HEK293 (cell line): ENCODE results near the gene RPN2.

Experiments
- CTCF ChIA-PET: fragments of 350-600 bp; formaldehyde crosslinking; extraction: SDS; loops from one replicate; lab custom pipeline; 2021; ENCODE audit warnings: antibody characterized with exemption; lab: Yijun Ruan, JAX
- POLR2A ChIA-PET: fragments of 300-600 bp; formaldehyde crosslinking; extraction: SDS; loops from one replicate; lab custom pipeline; 2020; ENCODE audit warnings: antibody characterized with exemption, inconsistent platforms; lab: Yijun Ruan, JAX
- H3K27ac ChIP-seq: fragments of 200-500 bp; sonication (Bioruptor generic); 2 replicates; pipeline ENCODE4 v1.5.1; 2014; ENCODE audit warnings: low read depth, low read length, control low read depth, inconsistent platforms; ENCODE audit errors: extremely low read depth
- H3K36me3 ChIP-seq, 2 experiments: fragments of 200-500 bp in 1 of 2; sonication (Bioruptor generic) in 1 of 2; 1 replicate in 1 of 2; 2 replicates in 1 of 2; pipeline ENCODE4 v1.5.1; 2014 to 2017; ENCODE audit warnings: inconsistent platforms in 2 of 2, low read length in 2 of 2; ENCODE audit not compliant: control insufficient read depth in 2 of 2, insufficient read depth in 1 of 2
- H3K4me1 ChIP-seq: fragments of 200-500 bp; sonication (Bioruptor generic); 2 replicates; pipeline ENCODE4 v1.5.1; 2014; ENCODE audit warnings: mild to moderate bottlenecking, low read length, inconsistent platforms; ENCODE audit not compliant: control insufficient read depth, insufficient read depth
- H3K4me3 ChIP-seq: 2 replicates; pipeline ENCODE4 v1.5.1; 2011; ENCODE audit warnings: low read depth, mild to moderate bottlenecking, control low read depth, low read length, moderate library complexity
- H3K9me3 ChIP-seq: fragments of 200-500 bp; sonication (Bioruptor generic); 2 replicates; pipeline ENCODE4 v1.5.1; 2014; ENCODE audit warnings: low read depth, low read length, inconsistent platforms; ENCODE audit not compliant: control insufficient read depth, insufficient read depth
- AEBP2 ChIP-seq: fragments of 450-650 bp; formaldehyde crosslinking; IDR thresholded peaks from 2 replicates; pipeline ENCODE4 v1.5.1; 2016; ENCODE audit warnings: missing biosample characterization, missing genetic modification characterization, borderline replicate concordance
- BCL11B ChIP-seq: fragments of 450-650 bp; formaldehyde crosslinking; IDR thresholded peaks from 2 replicates; pipeline ENCODE4 v1.5.1; 2016; ENCODE audit warnings: low read depth, missing biosample characterization, missing genetic modification characterization
- KLF10 ChIP-seq: fragments of 450-650 bp; IDR thresholded peaks from 2 replicates; pipeline ENCODE4 v1.5.1; 2018; ENCODE audit warnings: missing biosample characterization, mild to moderate bottlenecking, missing genetic modification characterization
- KLF16 ChIP-seq: fragments of 450-650 bp; formaldehyde crosslinking; IDR thresholded peaks from 2 replicates; pipeline ENCODE4 v1.5.1; 2017; ENCODE audit warnings: missing biosample characterization, missing genetic modification characterization
- KLF17 ChIP-seq: fragments of 450-650 bp; formaldehyde crosslinking; IDR thresholded peaks from 2 replicates; pipeline ENCODE4 v1.5.1; 2016; ENCODE audit warnings: missing biosample characterization, missing genetic modification characterization
- SCRT1 ChIP-seq: fragments of 450-650 bp; formaldehyde crosslinking; IDR thresholded peaks from 2 replicates; pipeline ENCODE4 v1.5.1; 2016; ENCODE audit warnings: missing biosample characterization, missing genetic modification characterization, borderline replicate concordance
- TSHZ1 ChIP-seq: fragments of 450-650 bp; formaldehyde crosslinking; IDR thresholded peaks from 2 replicates; pipeline ENCODE4 v1.5.1; 2016; ENCODE audit warnings: missing biosample characterization, missing genetic modification characterization, borderline replicate concordance
- ZBTB21 ChIP-seq: fragments of 450-650 bp; formaldehyde crosslinking; IDR thresholded peaks from 2 replicates; pipeline ENCODE4 v1.5.1; 2017; ENCODE audit warnings: missing biosample characterization, missing genetic modification characterization
- ZBTB44 ChIP-seq: fragments of 450-650 bp; IDR thresholded peaks from 2 replicates; pipeline ENCODE4 v1.5.1; 2018; ENCODE audit warnings: missing biosample characterization, mild to moderate bottlenecking, missing genetic modification characterization
- ZBTB49 ChIP-seq: fragments of 450-650 bp; formaldehyde crosslinking; IDR thresholded peaks from 2 replicates; pipeline ENCODE4 v1.5.1; 2016; ENCODE audit warnings: missing biosample characterization, missing genetic modification characterization, low read depth
- ZFP3 ChIP-seq: fragments of 450-650 bp; formaldehyde crosslinking; IDR thresholded peaks from 2 replicates; pipeline ENCODE4 v1.5.1; 2016; ENCODE audit warnings: low read depth, missing biosample characterization, missing genetic modification characterization
- ZNF239 ChIP-seq: fragments of 450-650 bp; formaldehyde crosslinking; IDR thresholded peaks from 2 replicates; pipeline ENCODE4 v1.5.1; 2016; ENCODE audit warnings: missing biosample characterization, missing genetic modification characterization
- ZNF302 ChIP-seq: fragments of 450-650 bp; formaldehyde crosslinking; IDR thresholded peaks from 2 replicates; pipeline ENCODE4 v1.5.1; 2016; ENCODE audit warnings: missing biosample characterization, missing genetic modification characterization, low read depth
- ZNF362 ChIP-seq: fragments of 450-650 bp; formaldehyde crosslinking; IDR thresholded peaks from 2 replicates; pipeline ENCODE4 v1.5.1; 2016; ENCODE audit warnings: missing biosample characterization, missing genetic modification characterization
- ZNF488 ChIP-seq: fragments of 450-650 bp; formaldehyde crosslinking; IDR thresholded peaks from 2 replicates; pipeline ENCODE4 v1.5.1; 2016; ENCODE audit warnings: missing biosample characterization, missing genetic modification characterization
- ZNF549 ChIP-seq: fragments of 450-650 bp; IDR thresholded peaks from 2 replicates; pipeline ENCODE4 v1.5.1; 2018; ENCODE audit warnings: missing biosample characterization, missing genetic modification characterization, mild to moderate bottlenecking, inconsistent platforms, moderate library complexity
- ZNF76 ChIP-seq: fragments of 450-650 bp; formaldehyde crosslinking; IDR thresholded peaks from 2 replicates; pipeline ENCODE4; 2016; ENCODE audit warnings: low read depth, missing biosample characterization, missing genetic modification characterization, borderline replicate concordance
- ZNF830 ChIP-seq: fragments of 450-650 bp; IDR thresholded peaks from 2 replicates; pipeline ENCODE4 v1.5.0; 2018; ENCODE audit warnings: missing biosample characterization, missing genetic modification characterization, low read depth, mild to moderate bottlenecking, moderate library complexity
- ZSCAN4 ChIP-seq: fragments of 450-650 bp; formaldehyde crosslinking; IDR thresholded peaks from 2 replicates; pipeline ENCODE4 v1.5.1; 2017; ENCODE audit warnings: missing biosample characterization, missing genetic modification characterization

The RPN2 gene

GRCh38 chr20:37265152-37265551 lies 86.0 kb downstream of the RPN2 start:
- no peaks in the 10 kb centered on the region for H3K9me3 ChIP-seq
- H3K4me1 ChIP-seq: no peaks in the 10 kb centered on the region
- H3K27ac ChIP-seq: no peak overlapping the region
- TF ChIP-seq AEBP2 (tag by site-specific recombination) (no peak), TSHZ1 (tag by site-specific recombination) (no peak), KLF16 (tag by site-specific recombination) (no peak), ZNF239 (no peak), KLF17 (no peak), ZNF830 (tag by site-specific recombination) (no peak), KLF10 (no peak), ZNF488 (tag by site-specific recombination) (no peak), ZNF362 (tag by site-specific recombination) (no peak)
- no peak overlapping the region for H3K4me3 ChIP-seq
- ChIA-PET POLR2A (no interaction called here), CTCF (interaction anchor here (0.7 to 2.4 kb wide), 7 partner anchors 9 to 783 kb away, joined by 3 to 13 read pairs (median 5); no protein-coding TSS in a partner anchor)
- no peaks in the 10 kb centered on the region for H3K36me3 ChIP-seq

- H3K9me3 ChIP-seq: no peaks in the 10 kb centered on the region
- POLR2A ChIA-PET: interaction anchor here (1.3 kb wide), 1 partner anchor 261 kb away, joined by 3 read pairs; the partner anchor contains the start of gene BLCAP
- no peak overlapping the region for H3K4me3 ChIP-seq
- CTCF ChIA-PET: interaction anchor here (0.8 to 6.7 kb wide), 5 partner anchors 9 to 297 kb away, joined by 3 to 125 read pairs (median 4); no protein-coding TSS in a partner anchor
- no peaks in the 10 kb centered on the region for H3K36me3 ChIP-seq
- no peak overlapping the region for H3K27ac ChIP-seq
- H3K4me1 ChIP-seq: no peaks in the 10 kb centered on the region
- TF ChIP-seq ZNF549 (no peak), ZFP3 (no peak), ZSCAN4 (tag by site-specific recombination) (no peak), ZBTB44 (no peak), ZNF302 (tag by site-specific recombination) (no peak), ZBTB49 (tag by site-specific recombination) (no peak), BCL11B (tag by site-specific recombination) (no peak), ZNF76 (no peak), SCRT1 (no peak), ZBTB21 (tag by site-specific recombination) (no peak)
Measured at GRCh38 chr20:37266940-37267666, 88.0 kb downstream of the RPN2 start.
